ENCODE data around the gene RNF113B.

The RNF113B gene

DNA sequence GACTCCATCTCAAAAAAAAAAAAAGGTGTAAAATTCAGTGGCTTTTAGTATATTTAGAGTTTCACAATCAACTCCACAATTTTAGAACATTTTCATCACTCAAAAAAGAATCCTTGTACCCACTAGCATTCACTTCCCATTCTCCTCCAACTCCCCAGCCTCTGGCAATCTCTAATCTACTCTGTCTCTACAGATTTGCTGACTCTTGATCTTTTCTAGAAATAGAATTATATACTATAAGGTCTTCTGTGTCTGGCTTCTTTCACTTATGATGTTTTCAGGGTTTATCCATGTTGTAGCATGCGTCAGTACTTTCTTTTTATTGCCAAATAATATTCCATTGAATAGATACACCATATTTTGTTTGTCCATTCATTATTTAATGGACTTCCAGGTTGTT, 42.2 kb downstream of the RNF113B start:
- no peak for DNase-seq

DNA sequence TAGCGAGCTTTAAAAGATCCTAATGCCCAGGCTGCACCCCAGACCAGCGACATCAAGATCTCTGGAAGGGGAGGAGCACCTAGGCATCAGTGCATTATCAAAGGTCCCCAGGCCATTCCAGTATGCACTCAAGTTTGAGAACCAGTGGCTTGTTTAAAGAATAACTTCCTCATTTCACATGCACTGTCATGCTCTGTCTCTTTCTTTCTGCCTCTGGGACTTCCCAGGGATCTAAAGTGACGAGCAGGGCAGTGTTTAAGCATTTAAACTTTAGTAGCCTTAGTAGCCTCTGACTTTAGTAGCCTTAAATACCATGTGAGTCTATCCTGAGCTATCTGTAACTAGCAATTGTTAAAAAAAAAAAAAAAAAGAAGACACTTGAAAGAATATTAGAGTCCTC, 43.1 kb downstream of the RNF113B start:
- no peak for DNase-seq

DNA sequence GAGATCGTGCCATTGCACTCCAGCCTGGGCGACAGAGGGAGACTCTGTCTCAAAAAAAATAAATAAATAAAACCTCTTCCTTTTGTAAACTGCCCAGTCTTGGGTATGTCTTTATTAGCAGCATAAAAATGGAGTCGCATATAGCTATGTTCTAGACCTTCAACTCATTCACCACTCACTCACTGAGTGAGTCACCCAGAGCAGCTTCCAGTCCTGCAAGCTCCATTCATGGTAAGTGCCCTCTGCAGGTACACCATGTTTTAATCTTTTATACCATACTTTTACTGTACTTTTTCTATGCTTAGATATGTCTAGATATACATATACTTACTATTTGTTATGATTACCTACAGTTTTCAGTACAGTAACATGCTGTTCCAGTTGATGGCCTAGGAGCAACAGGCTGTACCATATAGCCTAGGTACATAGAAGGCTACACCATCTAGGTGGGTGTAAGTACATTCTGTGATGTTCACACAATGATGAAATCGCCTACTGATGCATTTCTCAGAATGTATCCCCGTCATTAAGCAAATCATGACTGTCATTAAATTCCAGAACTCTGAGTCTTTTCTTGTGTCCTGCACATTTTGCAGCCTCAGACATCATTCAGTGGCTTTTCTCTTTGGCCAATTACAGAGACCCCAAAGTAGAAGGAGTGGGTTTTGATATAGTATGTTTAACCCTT, 47.9 kb downstream of the RNF113B start:
- peak; percentile 50 for DNase-seq
